Measurements from ENCODE around the gene GALNT17.

DNA sequence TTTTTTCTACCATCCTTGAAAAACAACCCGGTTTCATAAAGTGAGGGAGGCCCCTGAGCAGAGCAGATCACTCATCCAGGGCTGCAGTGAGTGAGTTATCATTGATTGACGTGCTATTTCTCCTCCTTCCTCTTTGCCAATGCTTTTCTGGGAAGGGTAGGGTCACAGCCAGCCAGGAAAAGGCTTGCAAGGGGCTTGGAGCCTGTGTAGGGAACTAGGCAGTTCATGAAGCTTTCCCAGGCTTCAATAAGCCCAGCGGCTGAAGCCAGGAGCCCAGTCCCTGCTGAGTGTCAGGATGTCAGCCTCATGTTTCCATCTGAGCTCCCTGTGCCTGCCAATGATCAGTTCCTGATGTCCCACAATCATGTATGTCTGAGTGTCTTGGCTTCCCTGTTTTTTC lies 584.7 kb downstream of the GALNT17 start:
- TF ChIP-seq, protein P1, sequence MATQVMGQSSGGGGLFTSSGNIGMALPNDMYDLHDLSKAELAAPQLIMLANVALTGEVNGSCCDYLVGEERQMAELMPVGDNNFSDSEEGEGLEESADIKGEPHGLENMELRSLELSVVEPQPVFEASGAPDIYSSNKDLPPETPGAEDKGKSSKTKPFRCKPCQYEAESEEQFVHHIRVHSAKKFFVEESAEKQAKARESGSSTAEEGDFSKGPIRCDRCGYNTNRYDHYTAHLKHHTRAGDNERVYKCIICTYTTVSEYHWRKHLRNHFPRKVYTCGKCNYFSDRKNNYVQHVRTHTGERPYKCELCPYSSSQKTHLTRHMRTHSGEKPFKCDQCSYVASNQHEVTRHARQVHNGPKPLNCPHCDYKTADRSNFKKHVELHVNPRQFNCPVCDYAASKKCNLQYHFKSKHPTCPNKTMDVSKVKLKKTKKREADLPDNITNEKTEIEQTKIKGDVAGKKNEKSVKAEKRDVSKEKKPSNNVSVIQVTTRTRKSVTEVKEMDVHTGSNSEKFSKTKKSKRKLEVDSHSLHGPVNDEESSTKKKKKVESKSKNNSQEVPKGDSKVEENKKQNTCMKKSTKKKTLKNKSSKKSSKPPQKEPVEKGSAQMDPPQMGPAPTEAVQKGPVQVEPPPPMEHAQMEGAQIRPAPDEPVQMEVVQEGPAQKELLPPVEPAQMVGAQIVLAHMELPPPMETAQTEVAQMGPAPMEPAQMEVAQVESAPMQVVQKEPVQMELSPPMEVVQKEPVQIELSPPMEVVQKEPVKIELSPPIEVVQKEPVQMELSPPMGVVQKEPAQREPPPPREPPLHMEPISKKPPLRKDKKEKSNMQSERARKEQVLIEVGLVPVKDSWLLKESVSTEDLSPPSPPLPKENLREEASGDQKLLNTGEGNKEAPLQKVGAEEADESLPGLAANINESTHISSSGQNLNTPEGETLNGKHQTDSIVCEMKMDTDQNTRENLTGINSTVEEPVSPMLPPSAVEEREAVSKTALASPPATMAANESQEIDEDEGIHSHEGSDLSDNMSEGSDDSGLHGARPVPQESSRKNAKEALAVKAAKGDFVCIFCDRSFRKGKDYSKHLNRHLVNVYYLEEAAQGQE (IDR thresholded peaks at IDR 0.05; ENCODE audit: insufficient read depth in 1 of 2, low read depth in 2 of 2, low read length in 1 of 2) = no peak
- TF ChIP-seq CTCF (IDR thresholded peaks at IDR 0.05) = no peak
- no peak for TF ChIP-seq POLR2AphosphoS5 (IDR thresholded peaks at IDR 0.05; ENCODE audit: low read depth, low read length)
- TF ChIP-seq TCF7L2 (IDR thresholded peaks at IDR 0.05; ENCODE audit: low read depth, low read length) = no peak
- TF ChIP-seq SIN3A (IDR thresholded peaks at IDR 0.05; ENCODE audit: borderline replicate concordance, insufficient read depth, low read depth, low read length) = no peak
